Measurements from ENCODE around the gene PLEKHA5. TPM values are rescaled to one million over a fixed set of nuclear protein-coding genes. Genes with fewer than 3 reads are reported as not detected.
A peak's percentile ranks its signal among the peaks of the same experiment; 100 is the strongest.

The PLEKHA5 gene
- total and polyA plus RNA-seq, 3 experiments from 2014 or later: 5.5 to 8.6 (median 5.7) TPM

- DNase-seq: no peak
- Mint-ChIP-seq H3K4me3 (no peak overlapping the region), H3K9me3 (no peaks in the 10 kb centered on the region), H3K27me3 (no peaks in the 10 kb centered on the region), H3K36me3 (peaks cover 0 to 8% (median 7%) of the 10 kb centered on the region in 3 donors), H3K4me1 (peaks cover 0 to 3% (median 0%) of the 10 kb centered on the region in 3 donors), H3K27ac (no peak overlapping the region)
- H3K27me3 ChIP-seq (ENCODE audit: insufficient read depth, low read length, poor library complexity, severe bottlenecking): no peaks in the 10 kb centered on the region
- CTCF ChIA-PET: no interaction called here
- no peaks in the 10 kb centered on the region for H3K4me1 ChIP-seq (ENCODE audit: insufficient read depth, low read length)
- H3K27ac ChIP-seq (ENCODE audit: low read depth, low read length): no peak overlapping the region
- H3K36me3 ChIP-seq (ENCODE audit: insufficient read depth, low read length): no peaks in the 10 kb centered on the region
- POLR2A ChIA-PET: no interaction called here
- H3K9me3 ChIP-seq (ENCODE audit: low read length): no peaks in the 10 kb centered on the region
- H3K4me3 ChIP-seq (ENCODE audit: low read length): no peak overlapping the region
These were observed 156.4 kb downstream of the PLEKHA5 start for GRCh38 chr12:19285793-19286448.

GRCh38 chr12:19287302-19287701 is 157.8 kb downstream of the PLEKHA5 start:
- H3K36me3 ChIP-seq (ENCODE audit: insufficient read depth, low read length): no peaks in the 10 kb centered on the region
- POLR2A ChIA-PET: no interaction called here
- DNase-seq: no peak
- CTCF ChIA-PET: no interaction called here
- H3K27me3 Mint-ChIP-seq: no peaks in the 10 kb centered on the region
- H3K4me3 Mint-ChIP-seq: no peak overlapping the region
- H3K9me3 ChIP-seq (ENCODE audit: low read length): no peaks in the 10 kb centered on the region
- peaks cover 0 to 8% (median 7%) of the 10 kb centered on the region in 3 donors for H3K36me3 Mint-ChIP-seq
- H3K9me3 Mint-ChIP-seq: no peaks in the 10 kb centered on the region
- no peak overlapping the region for H3K4me3 ChIP-seq (ENCODE audit: low read length)
- H3K4me1 Mint-ChIP-seq: peaks cover 0 to 3% (median 0%) of the 10 kb centered on the region in 3 donors
- no peaks in the 10 kb centered on the region for H3K4me1 ChIP-seq (ENCODE audit: insufficient read depth, low read length)
- H3K27ac Mint-ChIP-seq: peak overlapping the region in 2 of 8 donors; percentile 32 to 55
- no peak overlapping the region for H3K27ac ChIP-seq (ENCODE audit: low read depth, low read length)
- no peaks in the 10 kb centered on the region for H3K27me3 ChIP-seq (ENCODE audit: insufficient read depth, low read length, poor library complexity, severe bottlenecking)

DNA sequence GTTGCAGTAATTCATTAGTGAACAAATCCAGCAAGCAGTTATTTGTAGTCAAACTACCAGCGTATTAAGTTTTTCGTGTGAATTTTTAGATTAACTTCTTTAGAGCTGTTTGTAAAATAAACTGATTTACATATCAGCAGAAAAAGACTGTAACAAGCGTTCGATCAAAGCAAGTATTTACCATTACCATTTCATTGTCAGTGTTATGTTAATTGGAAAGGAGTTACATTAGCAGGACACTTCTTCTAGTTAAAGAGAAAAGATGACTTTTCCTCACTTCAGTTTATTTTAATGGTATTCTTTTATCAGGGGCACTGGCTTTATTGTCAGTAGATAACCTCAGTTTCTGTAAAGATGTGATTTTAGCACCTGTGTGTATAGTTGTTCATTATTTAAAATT is 158.6 kb downstream of the PLEKHA5 start:
- H3K27ac ChIP-seq (ENCODE audit: low read depth, low read length): no peak overlapping the region
- no peak overlapping the region for H3K4me3 Mint-ChIP-seq
- peaks cover 0 to 7% (median 7%) of the 10 kb centered on the region in 3 donors for H3K36me3 Mint-ChIP-seq
- H3K27ac Mint-ChIP-seq: no peak overlapping the region
- CTCF ChIA-PET: interaction anchor here (1.0 to 1.5 kb wide), 2 partner anchors 10 to 30 kb away, joined by 3 read pairs; no protein-coding TSS in a partner anchor
- H3K27me3 Mint-ChIP-seq: no peaks in the 10 kb centered on the region
- no peak overlapping the region for H3K4me3 ChIP-seq (ENCODE audit: low read length)
- POLR2A ChIA-PET: no interaction called here
- no peaks in the 10 kb centered on the region for H3K9me3 ChIP-seq (ENCODE audit: low read length)
- H3K27me3 ChIP-seq (ENCODE audit: insufficient read depth, low read length, poor library complexity, severe bottlenecking): no peaks in the 10 kb centered on the region
- H3K4me1 ChIP-seq (ENCODE audit: insufficient read depth, low read length): no peaks in the 10 kb centered on the region
- no peak for DNase-seq
- no peaks in the 10 kb centered on the region for H3K36me3 ChIP-seq (ENCODE audit: insufficient read depth, low read length)
- no peaks in the 10 kb centered on the region for H3K9me3 Mint-ChIP-seq
- H3K4me1 Mint-ChIP-seq: peaks cover 0 to 3% (median 0%) of the 10 kb centered on the region in 3 donors

DNA sequence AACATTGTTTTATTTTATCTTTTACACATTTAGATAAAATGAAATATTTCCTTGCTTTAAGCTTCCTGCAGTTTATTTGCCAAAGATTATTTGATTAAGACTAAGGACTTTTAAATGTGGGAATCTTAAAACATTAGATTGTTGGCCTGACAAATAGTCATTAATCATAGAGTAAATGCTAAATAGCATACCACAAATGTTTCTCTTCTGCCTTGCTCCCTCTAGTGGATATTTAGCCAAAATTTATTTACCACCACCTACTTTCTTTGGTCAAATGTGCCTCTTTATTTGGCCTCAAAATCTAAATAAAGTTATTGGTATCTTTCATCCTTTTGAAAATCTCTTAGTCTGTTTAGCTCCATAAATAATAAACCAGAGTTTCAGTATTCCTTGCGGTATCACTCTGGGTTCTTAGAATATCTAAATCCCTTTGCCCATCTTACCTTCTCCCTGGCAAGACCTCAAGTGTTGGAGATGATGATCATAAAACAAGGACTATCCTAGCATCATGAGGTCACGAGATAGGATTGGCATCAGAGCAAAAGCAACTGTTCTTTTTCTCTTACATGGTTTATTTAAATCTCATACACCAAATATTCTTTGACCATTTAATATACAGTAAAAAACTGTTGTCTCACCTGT is 159.2 kb downstream of the PLEKHA5 start:
- H3K4me3 Mint-ChIP-seq: no peak overlapping the region
- peak in 2 of 5 donors; percentile 9 to 21 for DNase-seq
- H3K9me3 Mint-ChIP-seq: no peaks in the 10 kb centered on the region
- Histone ChIP-seq H3K27me3 (ENCODE audit: insufficient read depth, low read length, poor library complexity, severe bottlenecking) (no peaks in the 10 kb centered on the region), H3K27ac (ENCODE audit: low read depth, low read length) (no peak overlapping the region), H3K9me3 (ENCODE audit: low read length) (no peaks in the 10 kb centered on the region), H3K36me3 (ENCODE audit: insufficient read depth, low read length) (no peaks in the 10 kb centered on the region), H3K4me3 (ENCODE audit: low read length) (no peak overlapping the region), H3K4me1 (ENCODE audit: insufficient read depth, low read length) (no peaks in the 10 kb centered on the region)
- no peak overlapping the region for H3K27ac Mint-ChIP-seq
- H3K27me3 Mint-ChIP-seq: no peaks in the 10 kb centered on the region
- ChIA-PET CTCF (interaction anchor here (1.0 to 1.5 kb wide), 2 partner anchors 11 to 30 kb away, joined by 3 read pairs; no protein-coding TSS in a partner anchor), POLR2A (no interaction called here)
- H3K4me1 Mint-ChIP-seq: peaks cover 0 to 3% (median 0%) of the 10 kb centered on the region in 3 donors
- H3K36me3 Mint-ChIP-seq: peaks cover 0 to 6% (median 3%) of the 10 kb centered on the region in 3 donors

DNA sequence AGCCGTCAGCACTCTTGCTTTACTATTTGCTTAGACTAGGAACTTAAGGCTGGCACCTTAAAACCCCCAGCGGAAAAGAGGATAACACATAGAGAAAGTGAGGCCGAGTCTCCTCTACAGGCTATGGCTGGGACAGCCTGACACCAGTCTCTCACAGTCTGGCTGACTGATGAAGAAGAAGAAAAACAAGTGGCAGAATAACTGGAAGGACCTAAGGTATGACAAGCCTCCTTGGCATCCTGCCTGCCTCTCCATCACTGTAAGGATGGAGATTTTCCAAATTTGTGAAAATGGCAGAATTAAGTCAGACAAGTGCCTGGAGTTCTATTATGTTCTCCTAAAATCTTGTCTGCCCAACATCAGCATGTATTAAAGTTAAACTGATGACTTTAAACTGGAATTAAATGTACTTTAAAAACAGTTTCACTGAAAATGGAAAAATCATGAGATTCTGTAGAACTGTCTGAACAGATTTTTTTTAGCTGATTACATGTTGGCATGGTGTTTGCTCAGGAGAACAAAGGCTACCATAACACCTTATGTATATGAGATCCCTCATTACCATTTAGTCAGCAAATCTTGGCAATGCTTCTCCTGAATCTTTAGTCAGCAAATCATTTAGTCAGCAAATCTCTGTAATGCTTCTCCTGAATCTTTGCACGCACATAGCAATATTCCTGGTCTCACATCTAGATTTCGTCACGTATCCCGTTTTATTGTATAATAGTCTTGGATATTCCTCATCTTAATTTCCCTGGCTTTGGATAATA is 169.5 kb downstream of the PLEKHA5 start:
- Histone ChIP-seq H3K4me1 (ENCODE audit: insufficient read depth, low read length) (no peaks in the 10 kb centered on the region), H3K9me3 (ENCODE audit: low read length) (no peaks in the 10 kb centered on the region), H3K27me3 (ENCODE audit: insufficient read depth, low read length, poor library complexity, severe bottlenecking) (no peaks in the 10 kb centered on the region), H3K27ac (ENCODE audit: low read depth, low read length) (no peak overlapping the region), H3K36me3 (ENCODE audit: insufficient read depth, low read length) (no peaks in the 10 kb centered on the region), H3K4me3 (ENCODE audit: low read length) (no peak overlapping the region)
- ChIA-PET POLR2A (no interaction called here), CTCF (no interaction called here)
- Mint-ChIP-seq H3K4me3 (no peak overlapping the region), H3K4me1 (no peaks in the 10 kb centered on the region), H3K9me3 (no peaks in the 10 kb centered on the region), H3K27ac (peak overlapping the region in 1 of 8 donors; percentile 89), H3K36me3 (peaks cover 0 to 5% (median 4%) of the 10 kb centered on the region in 3 donors), H3K27me3 (no peaks in the 10 kb centered on the region)
- DNase-seq: no peak

DNA sequence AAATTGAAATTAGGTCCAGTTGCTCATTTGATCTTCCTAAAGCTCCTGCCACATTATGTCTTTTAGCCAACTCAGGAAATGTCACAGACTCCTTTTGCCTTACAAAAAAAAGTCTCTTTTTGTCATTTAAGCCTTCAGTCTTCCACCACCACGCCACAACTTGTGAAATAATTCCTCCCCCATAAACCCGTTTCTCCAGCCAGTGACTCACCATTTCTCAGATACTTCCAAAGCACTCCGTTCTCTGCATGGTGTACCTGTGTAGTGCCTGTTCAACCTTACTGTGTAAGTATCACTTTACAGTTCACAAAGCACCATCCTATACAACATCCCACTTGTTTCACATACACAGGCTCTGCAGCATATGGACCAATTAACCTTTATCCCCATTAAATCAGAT is 170.2 kb downstream of the PLEKHA5 start:
- Histone ChIP-seq H3K27ac (ENCODE audit: low read depth, low read length) (no peak overlapping the region), H3K36me3 (ENCODE audit: insufficient read depth, low read length) (no peaks in the 10 kb centered on the region), H3K9me3 (ENCODE audit: low read length) (no peaks in the 10 kb centered on the region), H3K27me3 (ENCODE audit: insufficient read depth, low read length, poor library complexity, severe bottlenecking) (no peaks in the 10 kb centered on the region), H3K4me1 (ENCODE audit: insufficient read depth, low read length) (no peaks in the 10 kb centered on the region), H3K4me3 (ENCODE audit: low read length) (no peak overlapping the region)
- no peak for DNase-seq
- peaks cover 0 to 5% (median 4%) of the 10 kb centered on the region in 3 donors for H3K36me3 Mint-ChIP-seq
- no peak overlapping the region for H3K27ac Mint-ChIP-seq
- ChIA-PET CTCF (no interaction called here), POLR2A (no interaction called here)
- no peak overlapping the region for H3K4me3 Mint-ChIP-seq
- no peaks in the 10 kb centered on the region for H3K9me3 Mint-ChIP-seq
- H3K27me3 Mint-ChIP-seq: no peaks in the 10 kb centered on the region
- H3K4me1 Mint-ChIP-seq: no peaks in the 10 kb centered on the region

DNA sequence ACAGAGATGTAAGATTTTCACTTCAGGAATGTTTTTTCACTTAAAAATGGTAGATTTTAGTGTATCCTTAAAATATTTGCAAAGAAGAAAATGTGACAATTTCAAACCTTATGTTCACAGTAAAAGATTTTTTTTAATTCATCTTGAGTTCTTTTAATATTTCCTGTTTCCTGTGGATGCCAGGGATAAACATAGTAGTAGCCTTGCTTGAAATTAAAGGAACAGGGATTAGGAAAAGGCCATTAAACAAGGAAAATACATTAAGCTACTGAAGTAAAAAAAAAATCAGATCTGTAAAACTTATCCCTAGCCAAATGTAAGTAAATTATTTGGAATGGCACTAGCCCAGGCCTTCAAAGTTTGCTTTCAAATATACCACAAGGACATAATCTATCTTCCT is 171.7 kb downstream of the PLEKHA5 start:
- H3K4me1 Mint-ChIP-seq: no peaks in the 10 kb centered on the region
- Histone ChIP-seq H3K4me3 (ENCODE audit: low read length) (no peak overlapping the region), H3K27me3 (ENCODE audit: insufficient read depth, low read length, poor library complexity, severe bottlenecking) (no peaks in the 10 kb centered on the region), H3K36me3 (ENCODE audit: insufficient read depth, low read length) (no peaks in the 10 kb centered on the region), H3K27ac (ENCODE audit: low read depth, low read length) (no peak overlapping the region), H3K9me3 (ENCODE audit: low read length) (no peaks in the 10 kb centered on the region), H3K4me1 (ENCODE audit: insufficient read depth, low read length) (no peaks in the 10 kb centered on the region)
- peaks cover 0 to 5% (median 4%) of the 10 kb centered on the region in 3 donors for H3K36me3 Mint-ChIP-seq
- ChIA-PET CTCF (no interaction called here), POLR2A (no interaction called here)
- DNase-seq: no peak
- no peaks in the 10 kb centered on the region for H3K9me3 Mint-ChIP-seq
- no peak overlapping the region for H3K4me3 Mint-ChIP-seq
- H3K27ac Mint-ChIP-seq: no peak overlapping the region
- H3K27me3 Mint-ChIP-seq: no peaks in the 10 kb centered on the region

- Histone ChIP-seq H3K9me3 (ENCODE audit: low read length) (no peaks in the 10 kb centered on the region), H3K4me3 (ENCODE audit: low read length) (no peak overlapping the region), H3K27ac (ENCODE audit: low read depth, low read length) (no peak overlapping the region), H3K27me3 (ENCODE audit: insufficient read depth, low read length, poor library complexity, severe bottlenecking) (no peaks in the 10 kb centered on the region), H3K4me1 (ENCODE audit: insufficient read depth, low read length) (no peaks in the 10 kb centered on the region), H3K36me3 (ENCODE audit: insufficient read depth, low read length) (no peaks in the 10 kb centered on the region)
- peaks cover 2 to 6% (median 3%) of the 10 kb centered on the region in 3 donors for H3K36me3 Mint-ChIP-seq
- DNase-seq: no peak
- H3K9me3 Mint-ChIP-seq: peaks cover 0 to 2% (median 0%) of the 10 kb centered on the region in 5 donors
- H3K4me3 Mint-ChIP-seq: no peak overlapping the region
- ChIA-PET POLR2A (no interaction called here), CTCF (no interaction called here)
- H3K27me3 Mint-ChIP-seq: no peaks in the 10 kb centered on the region
- no peak overlapping the region for H3K27ac Mint-ChIP-seq
- H3K4me1 Mint-ChIP-seq: no peaks in the 10 kb centered on the region
These were observed 172.2 kb downstream of the PLEKHA5 start for GRCh38 chr12:19301688-19302087.
